NT2/D1 (cell line): ENCODE results near the gene DIRAS1.

Source experiments
- YY1 ChIP-seq: IDR thresholded peaks from 2 replicates; pipeline ENCODE4 v1.6.1; 2011; ENCODE audit not compliant: insufficient read length, insufficient read depth
- ZNF274 ChIP-seq: IDR thresholded peaks from 2 replicates; pipeline ENCODE4 v1.6.1; 2011; ENCODE audit warnings: mild to moderate bottlenecking, low read depth, low read length

DNA sequence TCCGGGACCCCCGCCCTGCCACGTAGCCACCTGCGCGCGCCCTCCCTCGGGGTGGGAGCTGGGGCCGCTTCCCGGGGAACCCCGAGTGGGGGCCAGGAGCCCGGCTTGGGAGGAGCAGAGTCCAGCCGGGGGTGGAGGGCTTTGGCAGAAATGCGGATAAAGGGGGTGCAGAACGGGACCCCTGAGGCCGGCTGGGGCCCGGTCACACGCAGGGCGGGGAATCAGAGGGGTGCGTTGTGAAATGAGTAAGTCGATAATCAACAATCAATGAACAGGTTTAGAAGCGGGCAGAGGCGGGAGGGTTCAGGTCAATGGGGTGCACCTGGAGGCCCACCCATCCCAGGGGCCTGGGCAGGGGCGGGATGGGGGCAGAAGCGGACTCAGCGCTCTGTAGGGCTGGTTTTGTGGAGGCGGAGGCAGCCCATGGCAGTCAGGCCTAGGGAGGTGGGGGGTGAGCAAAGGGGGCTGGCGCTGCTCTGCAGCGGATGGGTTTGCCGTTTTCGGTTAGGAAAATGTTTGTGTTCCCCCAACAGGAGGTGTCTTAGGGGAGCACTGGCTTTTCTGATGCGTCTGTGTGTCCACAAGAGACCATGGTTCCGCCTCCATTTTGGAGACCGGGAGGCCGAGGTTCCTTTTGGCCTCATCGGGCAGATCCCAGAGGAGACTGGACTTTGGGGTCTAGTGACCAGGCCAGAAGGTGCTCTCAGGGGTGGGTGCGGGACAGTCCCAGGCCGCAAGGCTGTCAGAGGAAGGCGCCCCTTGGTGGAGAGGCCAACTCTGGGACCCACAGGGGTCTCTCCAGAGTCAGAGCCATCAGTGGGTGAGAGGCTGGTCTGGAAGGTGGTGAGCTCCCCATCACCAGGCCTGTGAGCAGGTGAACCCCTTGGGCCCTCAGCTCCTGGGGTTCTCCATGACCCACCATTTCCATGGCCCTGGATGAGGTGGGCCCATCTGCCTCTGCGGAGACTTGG is 683 bp upstream of the DIRAS1 start:
- TF ChIP-seq YY1 (no peak), ZNF274 (no peak)
